IPS-20b (cell line): ENCODE data around the gene FAM149A.

Experiments used
- H3K27ac ChIP-seq: one replicate; pipeline ENCODE4 v1.5.1; 2013; ENCODE audit warnings: low read length
- H3K27me3 ChIP-seq: 2 replicates; pipeline ENCODE4 v1.6.1; 2013; ENCODE audit warnings: mild to moderate bottlenecking, low read length, inconsistent platforms; ENCODE audit not compliant: insufficient read depth
- H3K36me3 ChIP-seq: 2 replicates; pipeline ENCODE4 v1.6.1; 2013; ENCODE audit warnings: low read depth, mild to moderate bottlenecking, inconsistent platforms, low read length, moderate library complexity; ENCODE audit not compliant: insufficient read depth
- H3K4me1 ChIP-seq: 2 replicates; pipeline ENCODE4 v1.6.1; 2013; ENCODE audit warnings: mild to moderate bottlenecking, control low read depth, inconsistent platforms, low read length, moderate library complexity; ENCODE audit not compliant: insufficient read depth
- H3K4me3 ChIP-seq: 2 replicates; pipeline ENCODE4 v1.5.1; 2013; ENCODE audit warnings: mild to moderate bottlenecking, low read length, inconsistent platforms
- H3K9ac ChIP-seq: 2 replicates; pipeline ENCODE4 v1.6.1; 2013; ENCODE audit warnings: low read depth, mild to moderate bottlenecking, inconsistent platforms, low read length, moderate library complexity
- H3K9me3 ChIP-seq: 2 replicates; pipeline ENCODE4 v1.6.1; 2013; ENCODE audit warnings: mild to moderate bottlenecking, low read depth, low read length, inconsistent platforms; ENCODE audit not compliant: insufficient read depth

Gene FAM149A

GRCh38 chr4:186144198-186144945, 39.9 kb downstream of the FAM149A start:
- peaks cover 49% of the 10 kb centered on the region for H3K27me3 ChIP-seq
- peak overlapping the region; percentile 71; the same call in 1 of the 2 replicates for H3K9ac ChIP-seq
- H3K36me3 ChIP-seq, result no peaks in the 10 kb centered on the region
- peak overlapping the region; percentile 70 for H3K4me3 ChIP-seq
- no peaks in the 10 kb centered on the region for H3K9me3 ChIP-seq
- H3K27ac ChIP-seq, result no peak overlapping the region
- H3K4me1 ChIP-seq, result peaks cover 9% of the 10 kb centered on the region; the same call in 1 of the 2 replicates

GRCh38 chr4:186144946-186145569, 40.6 kb downstream of the FAM149A start:
- H3K27me3 ChIP-seq, result peaks cover 49% of the 10 kb centered on the region
- no peaks in the 10 kb centered on the region for H3K36me3 ChIP-seq
- H3K4me1 ChIP-seq, result peaks cover 9% of the 10 kb centered on the region; the same call in 1 of the 2 replicates
- peak overlapping the region; percentile 69 for H3K4me3 ChIP-seq
- no peaks in the 10 kb centered on the region for H3K9me3 ChIP-seq
- no peak overlapping the region for H3K27ac ChIP-seq
- peak overlapping the region; percentile 48; the same call in 1 of the 2 replicates for H3K9ac ChIP-seq

DNA sequence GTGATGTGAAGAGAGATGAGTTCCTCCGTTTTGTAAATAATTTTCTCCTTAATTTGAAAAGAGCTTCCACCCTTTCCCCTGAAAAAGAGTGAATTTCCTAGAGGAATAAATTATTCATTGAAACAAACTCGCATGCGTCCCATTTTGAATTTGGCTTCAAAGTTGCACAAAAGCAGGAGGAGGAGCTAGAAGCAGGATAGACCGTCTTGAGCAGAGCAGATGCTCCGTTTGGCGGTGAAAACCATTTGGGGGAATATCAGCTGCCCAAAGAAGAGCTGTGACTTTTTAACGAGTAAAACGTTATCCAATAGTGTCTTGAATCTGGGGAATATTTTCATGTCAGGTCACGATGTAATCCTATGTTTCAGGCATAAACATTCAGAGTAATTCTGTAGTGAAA, 42.0 kb downstream of the FAM149A start:
- no peaks in the 10 kb centered on the region for H3K9me3 ChIP-seq
- no peak overlapping the region for H3K4me3 ChIP-seq
- peaks cover 49% of the 10 kb centered on the region for H3K27me3 ChIP-seq
- peaks cover 9% of the 10 kb centered on the region; the same call in 1 of the 2 replicates for H3K4me1 ChIP-seq
- H3K36me3 ChIP-seq, result no peaks in the 10 kb centered on the region
- no peak overlapping the region for H3K27ac ChIP-seq
- no peak overlapping the region for H3K9ac ChIP-seq

- Histone ChIP-seq H3K9ac (no peak overlapping the region), H3K9me3 (no peaks in the 10 kb centered on the region), H3K36me3 (no peaks in the 10 kb centered on the region), H3K4me3 (no peak overlapping the region), H3K4me1 (peaks cover 9% of the 10 kb centered on the region; the same call in 1 of the 2 replicates), H3K27ac (no peak overlapping the region), H3K27me3 (peaks cover 41% of the 10 kb centered on the region)
These were observed 44.0 kb downstream of the FAM149A start for GRCh38 chr4:186148336-186148975.

- Histone ChIP-seq H3K36me3 (no peaks in the 10 kb centered on the region), H3K4me1 (peaks cover 9% of the 10 kb centered on the region; the same call in 1 of the 2 replicates), H3K27me3 (peaks cover 31% of the 10 kb centered on the region), H3K9ac (no peak overlapping the region), H3K4me3 (no peak overlapping the region), H3K27ac (no peak overlapping the region), H3K9me3 (no peaks in the 10 kb centered on the region)
These were observed 45.4 kb downstream of the FAM149A start for GRCh38 chr4:186149872-186150271.

GRCh38 chr4:186150926-186151325, 46.4 kb downstream of the FAM149A start:
- Histone ChIP-seq H3K4me1 (peaks cover 8% of the 10 kb centered on the region; the same call in 1 of the 2 replicates), H3K27me3 (peaks cover 21% of the 10 kb centered on the region), H3K27ac (no peak overlapping the region), H3K9ac (no peak overlapping the region), H3K36me3 (no peaks in the 10 kb centered on the region), H3K4me3 (no peak overlapping the region), H3K9me3 (no peaks in the 10 kb centered on the region)

GRCh38 chr4:186151499-186151898, 47.0 kb downstream of the FAM149A start:
- Histone ChIP-seq H3K9ac (no peak overlapping the region), H3K27me3 (peaks cover 15% of the 10 kb centered on the region), H3K27ac (no peak overlapping the region), H3K4me1 (peaks cover 2% of the 10 kb centered on the region; the same call in 1 of the 2 replicates), H3K9me3 (no peaks in the 10 kb centered on the region), H3K4me3 (no peak overlapping the region), H3K36me3 (no peaks in the 10 kb centered on the region)

DNA sequence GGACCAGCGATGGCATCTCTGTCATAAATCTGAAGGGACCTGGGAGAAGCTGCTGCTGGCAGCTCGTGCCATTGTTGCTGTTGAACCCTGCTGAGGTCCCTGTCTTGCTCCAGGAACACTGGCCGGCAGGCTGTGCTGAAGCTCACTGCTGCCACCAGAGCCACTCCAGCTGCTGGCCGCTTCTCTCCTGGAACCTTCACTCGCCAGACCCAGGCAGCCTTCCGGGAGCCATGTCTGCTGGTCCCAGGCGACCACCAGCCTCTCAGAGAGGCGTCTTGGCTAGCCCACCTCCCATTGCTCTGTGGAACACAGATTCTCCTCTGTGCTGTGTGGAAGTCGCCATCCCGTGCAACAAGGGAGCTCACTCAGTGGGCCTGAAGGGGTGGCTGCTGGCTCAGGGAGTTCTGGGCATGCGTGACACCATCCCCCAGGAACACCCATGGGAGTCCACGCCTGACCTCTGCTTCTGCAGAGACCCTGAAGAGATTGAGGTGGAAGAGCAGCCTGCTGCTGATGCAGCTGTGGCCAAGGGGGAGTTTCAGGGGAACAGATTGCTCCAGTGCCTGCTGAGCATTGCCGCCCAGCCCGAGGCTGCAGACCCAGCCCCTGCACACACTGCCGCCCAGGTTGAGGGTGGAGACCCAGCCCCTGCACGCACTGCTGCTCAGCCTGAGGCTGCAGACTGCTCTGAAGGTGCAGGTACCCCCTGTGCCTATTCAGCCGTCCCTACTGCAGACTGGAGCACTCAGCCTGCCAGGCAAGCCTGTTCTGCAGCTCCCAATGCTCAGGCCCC, 53.7 kb downstream of the FAM149A start:
- H3K27ac ChIP-seq, result no peak overlapping the region
- no peaks in the 10 kb centered on the region for H3K9me3 ChIP-seq
- no peak overlapping the region for H3K9ac ChIP-seq
- H3K4me3 ChIP-seq, result no peak overlapping the region
- H3K4me1 ChIP-seq, result no peaks in the 10 kb centered on the region
- H3K27me3 ChIP-seq, result no peaks in the 10 kb centered on the region
- no peaks in the 10 kb centered on the region for H3K36me3 ChIP-seq

- Histone ChIP-seq H3K36me3 (no peaks in the 10 kb centered on the region), H3K27me3 (no peaks in the 10 kb centered on the region), H3K9me3 (no peaks in the 10 kb centered on the region), H3K27ac (no peak overlapping the region), H3K4me1 (no peaks in the 10 kb centered on the region), H3K9ac (no peak overlapping the region), H3K4me3 (no peak overlapping the region)
These were observed 54.5 kb downstream of the FAM149A start for GRCh38 chr4:186158966-186159365.

GRCh38 chr4:186159613-186160012, 55.1 kb downstream of the FAM149A start:
- H3K27ac ChIP-seq, result no peak overlapping the region
- no peak overlapping the region for H3K9ac ChIP-seq
- H3K9me3 ChIP-seq, result no peaks in the 10 kb centered on the region
- H3K4me1 ChIP-seq, result no peaks in the 10 kb centered on the region
- H3K4me3 ChIP-seq, result no peak overlapping the region
- no peaks in the 10 kb centered on the region for H3K27me3 ChIP-seq
- H3K36me3 ChIP-seq, result no peaks in the 10 kb centered on the region

GRCh38 chr4:186161138-186161537, 56.6 kb downstream of the FAM149A start:
- no peak overlapping the region for H3K27ac ChIP-seq
- H3K9ac ChIP-seq, result no peak overlapping the region
- no peaks in the 10 kb centered on the region for H3K36me3 ChIP-seq
- H3K9me3 ChIP-seq, result no peaks in the 10 kb centered on the region
- H3K27me3 ChIP-seq, result no peaks in the 10 kb centered on the region
- H3K4me3 ChIP-seq, result no peak overlapping the region
- H3K4me1 ChIP-seq, result no peaks in the 10 kb centered on the region
